K562 treated with DMSO at 1 percent for 4 hours (cell line): ENCODE data around the gene PNMA5. TPM values are rescaled to one million over a fixed set of nuclear protein-coding genes. Genes with fewer than 3 reads are reported as not detected.

Experiments
- total RNA-seq: library from RNA; unstranded; fragments of 300-600 nt; gene quantifications from 2 replicates; pipeline ENCODE4 v1.2.3, GENCODE V29; 2022; ENCODE audit not compliant: insufficient read depth

The PNMA5 gene
- 0.24 and 0.51 TPM in 2 replicates for total RNA-seq

GRCh38 chrX:152993933-152994332, at the start of gene PNMA5:
PNMA5 (minus strand) TSS chrX:152994116; CDS start chrX:152991598, 2,518 bp downstream.

Other genes with a start within 250 kb of the PNMA5 start
- 10.7 and 27.8 TPM in 2 replicates for gene MAGEA2, start 240.3 kb downstream of the PNMA5 start, total RNA-seq
- gene CSAG3, start 234.9 kb downstream of the PNMA5 start, total RNA-seq: 14.3 and 27.1 TPM in 2 replicates
- 94.0 and 97.7 TPM in 2 replicates for gene MAGEA6, start 224.4 kb downstream of the PNMA5 start, total RNA-seq
- 10.0 and 11.9 TPM in 2 replicates for gene CETN2, start 163.4 kb downstream of the PNMA5 start, total RNA-seq
- gene NSDHL, start 163.1 kb downstream of the PNMA5 start, total RNA-seq: 28.8 and 31.0 TPM in 2 replicates
- not detected in 2 replicates for gene ZNF185, start 96.0 kb downstream of the PNMA5 start, total RNA-seq
- gene PNMA3, start 62.4 kb upstream of the PNMA5 start, total RNA-seq: 1.0 and 1.2 TPM in 2 replicates
- 7.0 and 9.7 TPM in 2 replicates for gene PNMA6A, start 78.3 kb upstream of the PNMA5 start, total RNA-seq
- 43.9 and 52.8 TPM in 2 replicates for gene MAGEA1, start 185.2 kb upstream of the PNMA5 start, total RNA-seq